ENCODE measurements around the gene KRTAP21-1.

KRTAP21-1 gene

GRCh38 chr21:30714946-30715345 is 40.3 kb downstream of the KRTAP21-1 start:
- TF ChIP-seq GATA2 (IDR thresholded peaks at IDR 0.05; ENCODE audit: low read depth, low read length) (no peak), GATA3 (IDR thresholded peaks at IDR 0.05; ENCODE audit: low read depth, low read length) (no peak)

- no peak for TF ChIP-seq GATA3 (IDR thresholded peaks at IDR 0.05; ENCODE audit: low read depth, low read length)
- no peak for TF ChIP-seq GATA2 (IDR thresholded peaks at IDR 0.05; ENCODE audit: low read depth, low read length)
Observed at GRCh38 chr21:30714456-30714855, 40.8 kb downstream of the KRTAP21-1 start.

- TF ChIP-seq GATA3 (IDR thresholded peaks at IDR 0.05; ENCODE audit: low read depth, low read length), result no peak
- TF ChIP-seq GATA2 (IDR thresholded peaks at IDR 0.05; ENCODE audit: low read depth, low read length), result no peak
Observed at GRCh38 chr21:30713766-30714165, 41.5 kb downstream of the KRTAP21-1 start.

DNA sequence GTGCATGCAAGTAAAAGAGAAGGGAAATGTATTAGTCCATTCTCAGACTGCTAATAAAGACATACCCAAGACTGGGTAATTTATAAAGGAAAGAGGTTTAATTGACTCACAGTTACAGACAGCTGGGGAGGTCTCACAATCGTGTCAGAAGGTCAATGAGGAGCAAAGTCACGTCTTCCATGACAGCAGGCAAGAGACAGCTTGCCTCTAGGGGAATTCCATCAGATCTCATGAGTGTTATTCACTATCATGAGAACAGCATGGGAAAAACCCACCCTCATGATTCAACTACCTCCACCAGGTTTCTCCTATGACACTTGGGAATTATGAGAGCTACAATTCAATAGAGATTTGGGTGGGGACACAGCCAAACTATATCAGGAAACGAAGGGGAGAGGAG is 44.7 kb downstream of the KRTAP21-1 start:
- TF ChIP-seq GATA3 (IDR thresholded peaks at IDR 0.05; ENCODE audit: low read depth, low read length) (no peak), GATA2 (IDR thresholded peaks at IDR 0.05; ENCODE audit: low read depth, low read length) (no peak)

- TF ChIP-seq GATA3 (IDR thresholded peaks at IDR 0.05; ENCODE audit: low read depth, low read length), result no peak
- TF ChIP-seq GATA2 (IDR thresholded peaks at IDR 0.05; ENCODE audit: low read depth, low read length), result no peak
Observed at GRCh38 chr21:30707409-30707808, 47.8 kb downstream of the KRTAP21-1 start.

All from SH-SY5Y (cell line).